ENCODE measurements around the gene FGF2.
"Not testable (repeated sequence)": the region's sequence is repeated elsewhere in the genome, so short reads cannot be mapped to it uniquely, and the experiment has no call there.

The FGF2 gene

DNA sequence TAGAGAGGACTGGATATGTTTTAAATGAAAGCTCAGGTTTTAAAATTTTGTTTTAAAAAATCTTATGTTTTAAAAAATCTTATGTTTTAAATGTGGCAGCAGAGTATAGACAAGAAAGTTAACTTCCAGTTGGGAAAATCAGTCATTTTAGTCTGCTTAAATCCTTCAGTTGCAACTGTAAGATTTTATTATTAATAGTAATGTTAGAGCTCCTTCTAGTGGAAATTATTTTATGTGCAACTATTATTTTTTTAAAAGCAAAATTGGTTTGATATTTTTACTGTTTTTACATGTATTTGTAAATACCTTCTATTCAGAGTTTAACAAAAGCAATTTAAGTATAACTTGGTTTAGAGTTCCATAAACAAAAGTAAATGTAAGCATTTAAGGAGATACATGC is 104.2 kb downstream of the FGF2 start:
- DNase-seq = peak; percentile 12

DNA sequence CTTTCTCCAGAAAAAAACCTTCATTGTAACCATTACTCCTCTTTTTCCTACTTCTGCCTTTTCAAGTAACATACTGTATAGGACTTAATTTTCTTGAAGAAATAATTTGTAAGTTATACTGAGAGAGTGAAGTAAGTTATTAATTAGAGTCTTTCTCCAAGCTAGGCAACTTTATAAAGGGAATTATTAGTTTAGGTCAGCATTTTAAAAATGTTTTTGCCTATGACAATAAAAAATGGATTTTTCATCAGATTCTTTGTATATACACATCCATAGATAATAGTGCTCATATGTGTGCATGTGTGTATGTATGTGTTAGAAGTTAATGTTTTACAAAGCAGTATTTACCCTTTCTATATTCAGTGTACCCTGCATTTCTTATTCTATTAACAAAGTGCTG is 106.1 kb downstream of the FGF2 start:
- no peak for DNase-seq

DNA sequence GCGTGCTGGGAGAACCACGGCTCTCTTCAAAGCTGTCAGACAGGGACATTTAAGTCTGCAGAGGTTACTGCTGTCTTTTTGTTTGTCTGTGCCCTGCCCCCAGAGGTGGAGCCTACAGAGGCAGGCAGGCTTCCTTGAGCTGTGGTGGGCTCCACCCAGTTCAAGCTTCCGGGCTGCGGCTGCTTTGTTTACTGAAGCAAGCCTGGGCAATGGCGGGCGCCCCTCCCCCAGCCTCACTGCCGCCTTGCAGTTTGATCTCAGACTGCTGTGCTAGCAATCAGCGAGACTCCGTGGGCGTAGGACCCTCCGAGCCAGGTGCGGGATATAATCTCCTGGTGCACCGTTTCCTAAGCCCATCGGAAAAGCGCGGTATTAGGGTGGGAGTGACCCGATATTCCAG is 118.5 kb downstream of the FGF2 start:
- not testable (repeated sequence) for DNase-seq

DNA sequence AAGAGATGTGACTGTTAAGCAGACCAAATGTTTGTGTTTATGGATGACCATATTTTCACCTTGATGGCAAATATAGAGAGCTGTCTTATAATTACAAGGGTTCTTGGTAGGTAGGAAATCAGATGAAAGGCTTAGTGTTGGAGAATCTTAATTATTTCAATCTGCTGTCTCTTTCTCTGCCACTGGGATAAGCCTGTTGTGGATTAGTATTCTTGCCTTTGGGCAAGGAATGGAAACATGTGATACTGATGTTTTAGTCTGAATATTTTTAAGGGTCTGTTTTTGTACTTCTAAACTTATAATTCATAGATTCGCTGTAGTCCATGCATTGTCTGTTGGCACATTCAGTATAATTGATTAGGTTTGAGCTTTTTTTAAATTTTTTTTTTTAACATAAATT is 119.5 kb downstream of the FGF2 start:
- no peak for DNase-seq

All from NCI-H748 treated with DMSO at 0.1 percent for 48 hours (cell line).